ENCODE measurements around the gene C1orf21.
"Not testable (repeated sequence)": the region's sequence is repeated elsewhere in the genome, so short reads cannot be mapped to it uniquely, and the experiment has no call there.

Gene C1orf21, protein sequence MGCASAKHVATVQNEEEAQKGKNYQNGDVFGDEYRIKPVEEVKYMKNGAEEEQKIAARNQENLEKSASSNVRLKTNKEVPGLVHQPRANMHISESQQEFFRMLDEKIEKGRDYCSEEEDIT

DNA sequence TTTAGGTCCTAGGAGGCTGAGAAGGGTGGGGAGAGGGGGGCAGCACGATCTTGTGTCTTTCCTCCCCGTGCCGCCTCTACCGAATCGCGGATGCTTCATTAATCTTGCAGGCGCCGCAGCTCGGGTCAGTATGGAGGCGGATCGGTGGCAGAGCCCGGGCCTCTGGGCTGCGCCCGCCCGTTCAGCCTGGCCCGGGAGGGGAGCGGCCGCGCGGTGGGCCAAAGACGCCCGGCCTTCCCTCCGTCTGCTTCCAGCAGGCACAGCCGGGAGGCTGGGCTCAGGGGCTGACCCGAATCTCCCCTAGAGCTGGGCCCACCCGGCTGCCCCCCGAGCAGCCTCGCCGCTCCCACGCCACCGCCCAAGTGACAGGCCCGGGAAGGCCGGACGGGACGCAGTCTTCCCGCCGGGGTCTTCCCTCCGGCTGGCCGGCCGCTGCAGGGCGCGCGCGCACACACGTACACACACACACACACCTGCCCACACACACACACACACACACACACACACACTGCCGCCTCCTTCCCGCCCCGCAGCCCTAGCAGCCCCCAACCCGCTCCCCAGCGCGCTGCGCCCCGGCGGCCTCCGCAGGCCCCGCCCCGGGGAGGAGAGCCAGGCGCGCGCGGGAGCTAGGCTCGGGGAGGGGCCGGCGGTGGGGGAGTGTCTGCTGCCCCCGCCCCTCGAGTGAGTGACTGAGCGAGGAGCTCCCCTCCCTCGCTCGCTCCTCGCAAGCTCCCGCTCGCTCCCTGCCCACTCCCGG lies at the start of gene C1orf21:
C1orf21 (plus strand) TSS at position 718 of the 757 bp plus-strand sequence. CDS start 90,481 bp downstream, outside the sequence.
- peak; percentile 60 for DNase-seq

DNA sequence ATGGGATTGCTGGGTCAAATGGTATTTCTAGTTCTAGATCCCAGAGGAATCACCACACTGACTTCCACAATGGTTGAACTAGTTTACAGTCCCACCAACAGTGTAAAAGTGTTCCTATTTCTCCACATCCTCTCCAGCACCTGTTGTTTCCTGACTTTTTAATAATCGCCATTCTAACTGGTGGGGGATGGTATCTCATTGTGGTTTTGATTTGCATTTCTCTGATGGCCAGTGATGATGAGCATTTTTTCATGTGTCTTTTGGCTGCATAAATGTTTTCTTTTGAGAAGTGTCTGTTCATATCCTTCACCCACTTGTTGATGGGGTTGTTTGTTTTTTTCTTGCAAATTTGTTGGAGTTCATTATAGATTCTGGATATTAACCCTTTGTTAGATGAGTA lies 49.0 kb upstream of the C1orf21 start:
- DNase-seq = not testable (repeated sequence)

DNA sequence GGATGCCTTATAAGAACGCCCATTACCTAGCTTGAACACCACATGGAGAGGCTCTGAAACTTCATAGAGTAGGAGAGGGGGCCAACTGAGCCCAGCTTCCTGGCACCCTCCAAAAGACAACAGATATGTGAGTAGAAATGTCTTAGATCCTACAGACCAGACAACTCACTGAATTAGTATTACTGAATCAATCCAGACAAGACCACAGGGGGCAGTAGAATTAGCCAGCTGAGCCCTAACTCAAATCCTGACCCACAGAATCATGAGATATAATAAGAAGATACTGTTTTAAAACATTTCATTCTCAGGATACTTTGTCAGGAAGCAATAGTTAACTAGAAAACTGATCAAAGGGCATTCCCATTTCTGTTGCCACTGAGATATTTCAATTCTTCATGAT lies 45.8 kb upstream of the C1orf21 start:
- no peak for DNase-seq

GRCh38 chr1:184350573-184350972 lies 36.3 kb upstream of the C1orf21 start:
- DNase-seq = no peak

- no peak for DNase-seq
Measured at GRCh38 chr1:184351416-184351975, 35.3 kb upstream of the C1orf21 start.

- no peak for DNase-seq
Measured at GRCh38 chr1:184352776-184353175, 34.1 kb upstream of the C1orf21 start.

DNA sequence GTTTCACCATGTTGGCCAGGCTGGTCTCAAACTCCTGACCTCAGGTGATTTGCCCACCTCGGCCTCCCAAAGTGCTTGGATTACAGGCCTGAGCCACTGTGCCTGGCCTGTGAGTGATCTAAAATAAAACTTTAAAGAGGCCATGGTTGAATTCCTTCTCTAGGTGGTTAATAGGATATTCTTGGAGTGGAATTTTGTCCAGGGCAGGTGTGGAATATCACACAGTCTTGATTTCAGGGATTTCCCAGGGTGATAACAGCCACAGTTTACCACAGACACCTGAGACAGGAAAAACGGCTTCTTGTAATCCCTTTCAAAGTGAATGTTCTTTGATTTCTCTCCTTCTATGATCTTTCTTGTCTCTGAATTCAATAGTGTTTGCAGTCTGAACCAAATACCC lies 32.1 kb upstream of the C1orf21 start:
- DNase-seq = no peak

GRCh38 chr1:184356891-184357290 lies 29.9 kb upstream of the C1orf21 start:
- no peak for DNase-seq

- no peak for DNase-seq
Measured at GRCh38 chr1:184358256-184358655, 28.6 kb upstream of the C1orf21 start.

DNA sequence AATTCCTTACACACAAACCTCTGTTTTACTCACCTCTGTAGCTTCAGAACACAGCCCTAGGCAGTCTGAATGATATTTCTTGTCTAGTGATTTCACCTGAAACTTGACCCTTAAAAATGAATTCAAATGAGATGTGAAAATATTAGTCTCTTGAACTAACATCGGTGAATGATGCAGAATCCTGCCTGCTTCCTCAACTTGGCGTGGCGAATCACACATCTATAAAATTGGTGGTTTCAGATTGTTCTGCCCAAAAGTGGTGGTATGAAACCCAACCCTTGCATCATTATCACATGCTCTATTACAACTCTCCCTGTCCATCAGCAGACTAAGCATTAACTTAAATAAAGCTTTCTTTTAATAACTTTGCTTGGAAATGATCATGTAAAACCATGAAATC lies 26.9 kb upstream of the C1orf21 start:
- DNase-seq = no peak

GRCh38 chr1:184362876-184363275 lies 24.0 kb upstream of the C1orf21 start:
- no peak for DNase-seq

- DNase-seq = no peak
Measured at GRCh38 chr1:184365699-184366098, 21.1 kb upstream of the C1orf21 start.

- no peak for DNase-seq
Measured at GRCh38 chr1:184366997-184367396, 19.8 kb upstream of the C1orf21 start.

DNA sequence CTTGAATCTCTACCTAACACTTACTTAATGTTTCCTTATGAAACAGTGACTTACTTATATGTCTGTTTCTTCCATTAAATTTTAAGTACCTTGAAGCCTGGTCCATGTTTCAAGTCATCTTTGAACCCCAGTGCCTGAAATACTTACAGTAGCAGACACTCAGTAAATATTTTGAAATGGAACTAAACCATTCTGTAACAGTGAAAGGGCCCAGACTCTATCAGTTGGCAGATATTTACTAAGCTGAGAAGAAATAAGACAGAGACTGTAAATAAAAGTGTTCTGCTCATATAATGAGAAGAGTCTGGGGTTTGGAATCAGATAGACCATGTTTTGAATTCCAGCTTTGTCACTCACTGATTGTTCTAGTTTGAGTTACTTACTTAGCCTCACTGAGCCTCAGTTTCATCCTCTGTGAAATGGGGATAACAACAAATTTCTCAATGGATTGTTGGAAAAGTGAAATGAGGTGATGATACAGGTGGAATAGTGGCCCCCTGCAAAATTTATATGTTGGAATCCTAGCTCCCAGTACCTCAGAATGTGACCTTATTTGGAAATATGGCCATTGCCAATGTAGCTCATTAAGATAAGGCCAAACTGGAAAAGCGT lies 19.3 kb upstream of the C1orf21 start:
- DNase-seq = no peak

DNA sequence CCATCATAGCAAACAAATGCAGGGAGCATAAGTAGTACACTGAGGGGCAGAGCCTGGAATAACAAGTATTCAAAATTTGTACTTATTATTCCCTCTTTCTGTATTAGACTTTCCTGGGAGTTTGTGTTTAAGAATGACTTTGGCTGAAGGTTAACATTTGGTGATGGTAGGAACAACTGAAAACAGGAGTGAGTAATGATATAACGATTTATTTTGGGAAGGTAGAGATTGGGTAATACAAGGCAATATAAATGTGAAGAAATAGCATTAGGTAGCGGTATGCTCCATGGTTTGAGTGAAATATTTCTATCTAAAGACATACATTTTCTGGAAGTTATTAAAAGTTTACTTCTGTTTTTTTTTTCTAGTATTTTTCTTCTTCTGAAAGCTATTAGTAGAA lies 18.5 kb upstream of the C1orf21 start:
- no peak for DNase-seq

GRCh38 chr1:184370850-184371249 lies 16.0 kb upstream of the C1orf21 start:
- no peak for DNase-seq

DNA sequence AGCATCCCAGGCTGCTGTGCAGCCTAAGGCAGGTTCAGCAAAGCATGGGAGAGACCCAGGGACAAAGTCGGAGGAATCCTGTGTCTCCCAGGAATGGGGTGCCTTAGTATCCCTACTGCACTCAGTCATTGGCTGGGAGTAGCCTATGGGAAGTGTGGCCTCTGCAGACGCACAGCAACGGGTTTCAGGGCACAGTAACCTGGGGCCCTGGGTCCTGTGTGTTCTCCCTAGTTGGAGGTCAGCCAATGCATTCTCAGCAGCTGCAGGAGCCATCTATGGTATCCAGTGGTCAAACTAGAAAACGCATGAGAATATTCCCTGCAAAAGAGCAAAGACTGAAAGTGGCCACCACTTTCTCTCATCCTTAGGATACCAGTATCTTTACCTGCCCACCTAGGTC lies 13.7 kb upstream of the C1orf21 start:
- no peak for DNase-seq

DNA sequence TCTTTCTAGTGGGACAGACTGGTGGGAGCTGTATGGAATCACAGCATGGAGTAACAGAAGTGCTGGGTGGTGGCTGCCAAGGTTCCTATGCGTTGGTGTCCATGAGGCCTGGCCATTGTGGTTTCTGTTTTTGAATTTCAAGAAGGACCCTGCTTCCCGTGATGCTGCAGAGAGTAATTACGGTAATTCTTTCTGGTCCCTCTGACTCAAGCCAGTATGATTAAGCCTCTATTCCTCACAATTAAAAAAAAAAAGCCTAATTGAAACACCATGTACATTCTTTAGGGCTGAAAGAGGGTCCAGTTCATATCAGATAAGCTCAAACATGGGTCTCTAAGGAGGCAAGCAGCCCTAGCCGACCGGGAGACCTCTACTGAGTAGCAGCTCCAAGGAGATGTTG lies 10.5 kb upstream of the C1orf21 start:
- no peak for DNase-seq

DNA sequence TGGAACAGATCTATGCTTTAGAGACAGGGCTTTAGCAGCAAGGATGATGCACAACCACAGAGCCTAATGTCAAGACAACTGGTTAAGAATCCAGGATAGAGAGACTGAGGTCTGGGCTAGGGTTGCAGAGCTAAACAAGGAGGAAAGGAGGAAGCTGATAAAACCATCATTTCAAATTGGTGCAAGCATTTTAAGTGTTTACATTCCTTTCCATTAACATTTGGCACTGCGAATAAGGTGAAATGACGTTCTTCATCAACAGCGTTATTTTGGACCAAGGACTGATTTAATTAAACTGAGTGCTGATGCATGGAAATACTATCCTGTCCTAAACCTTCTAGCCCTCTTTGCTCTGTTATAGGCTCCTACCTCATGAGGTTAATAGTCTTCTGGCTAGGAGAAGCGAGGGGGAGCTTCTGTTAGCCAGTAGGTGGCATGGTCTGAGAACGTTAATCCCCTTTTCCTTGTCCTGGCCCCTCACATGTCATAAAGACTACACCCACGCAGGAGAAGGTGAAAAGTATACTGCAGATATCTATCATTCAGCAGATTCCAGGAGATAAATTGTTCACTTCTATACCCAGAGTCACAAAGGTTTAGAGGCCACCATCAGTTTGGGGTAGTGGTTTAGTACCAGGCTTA lies 7.6 kb upstream of the C1orf21 start:
- DNase-seq = no peak

GRCh38 chr1:184380468-184380867 lies 6.4 kb upstream of the C1orf21 start:
- DNase-seq = peak; percentile 2

DNA sequence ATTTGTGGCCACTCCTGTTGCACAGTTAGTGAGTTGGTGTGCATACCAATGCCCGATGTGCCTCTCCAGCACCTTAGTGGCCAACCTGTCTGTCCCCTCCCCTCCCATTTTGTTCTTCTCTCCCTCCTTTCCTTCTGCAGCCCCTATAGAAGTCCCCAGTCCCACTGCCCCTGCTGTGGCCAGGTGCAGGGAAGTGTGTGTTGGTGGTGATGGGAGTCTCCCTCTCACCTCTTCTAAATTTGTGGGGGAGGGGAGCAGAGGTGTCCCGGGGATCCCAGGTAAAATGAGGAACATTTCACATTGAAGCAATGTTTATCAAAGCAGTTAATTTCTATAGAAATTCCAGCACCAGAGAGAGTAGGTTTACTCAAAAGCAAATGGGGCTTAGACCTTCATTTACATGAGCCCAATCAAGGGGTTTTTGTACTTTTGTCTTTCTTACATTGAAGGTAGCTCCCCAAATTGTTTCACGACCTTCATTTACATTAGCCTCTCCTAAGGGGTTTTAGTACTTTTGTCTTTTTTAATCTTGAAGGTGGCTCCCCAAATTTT lies 3.0 kb upstream of the C1orf21 start:
- no peak for DNase-seq

DNA sequence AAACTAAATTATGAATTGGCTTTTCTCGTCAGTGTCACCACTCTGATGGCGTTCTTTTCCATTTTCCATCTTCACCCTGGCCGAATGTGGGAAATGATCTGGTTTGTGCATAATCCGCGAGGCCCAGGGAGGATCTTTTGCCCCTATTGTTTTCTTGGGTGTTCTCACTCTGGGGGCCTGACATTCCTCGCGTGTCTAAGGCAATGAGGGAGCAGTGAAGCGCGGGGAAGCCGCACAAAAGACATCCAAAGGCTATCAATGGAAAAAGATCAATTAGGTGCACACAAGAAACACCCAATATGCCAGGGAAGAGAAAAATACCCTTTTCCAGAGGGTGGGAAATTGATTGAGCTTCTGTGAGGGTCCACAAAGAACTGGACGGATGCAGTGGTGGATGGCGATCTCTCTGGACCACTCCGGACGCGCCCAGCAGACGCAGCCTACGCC lies 941 bp upstream of the C1orf21 start:
- DNase-seq = no peak

GRCh38 chr1:184387069-184387475 lies 243 bp downstream of the C1orf21 start:
- no peak for DNase-seq

All from CD4-positive, alpha-beta T cell treated with Interleukin-4 for 4 hours (primary cell).